Measurements from ENCODE around the gene ARPC5. TPM values are rescaled to one million over a fixed set of nuclear protein-coding genes. Genes with fewer than 3 reads are reported as not detected.

The ARPC5 gene
- total RNA-seq, 1 experiment from 2014 or later, result 148 TPM

GRCh38 chr1:183612407-183612806 is 23.2 kb downstream of the ARPC5 start:
- no peak for TF ChIP-seq CTCF (IDR thresholded peaks at IDR 0.05; ENCODE audit: unreplicated experiment)
- no peak for DNase-seq
- BruUV-seq (replicated peaks), result no TSS peak
- Mint-ChIP-seq H3K27ac (ENCODE audit: unreplicated experiment) (no peak overlapping the region), H3K36me3 (ENCODE audit: insufficient read depth, unreplicated experiment) (peaks cover 3% of the 10 kb centered on the region), H3K4me1 (ENCODE audit: low read depth, unreplicated experiment) (peaks cover 41% of the 10 kb centered on the region), H3K9me3 (ENCODE audit: low read depth, unreplicated experiment) (no peaks in the 10 kb centered on the region), H3K4me3 (ENCODE audit: low read depth, unreplicated experiment) (no peak overlapping the region), H3K27me3 (ENCODE audit: unreplicated experiment) (peaks cover 7% of the 10 kb centered on the region)
- CTCF ChIA-PET, result no interaction called here
- intact Hi-C loops (cut with micrococcal nuclease; ENCODE audit: unreplicated experiment), result no loop called here

- intact Hi-C loops (cut with micrococcal nuclease; ENCODE audit: unreplicated experiment), result no loop called here
These were observed 24.6 kb downstream of the ARPC5 start for GRCh38 chr1:183611021-183611420.

GRCh38 chr1:183609759-183610452 is 25.7 kb downstream of the ARPC5 start:
- DNase-seq, result peak; percentile 16
- H3K4me1 Mint-ChIP-seq (ENCODE audit: low read depth, unreplicated experiment), result peaks cover 37% of the 10 kb centered on the region
- CTCF ChIA-PET, result interaction anchor here (1.0 to 1.3 kb wide), 2 partner anchors 21 to 23 kb away, joined by 3 to 5 read pairs; no protein-coding TSS in a partner anchor
- no peak for TF ChIP-seq CTCF (IDR thresholded peaks at IDR 0.05; ENCODE audit: unreplicated experiment)
- intact Hi-C loops (cut with micrococcal nuclease; ENCODE audit: unreplicated experiment), result no loop called here
- peak overlapping the region; percentile 71 for H3K27ac Mint-ChIP-seq (ENCODE audit: unreplicated experiment)
- peaks cover 7% of the 10 kb centered on the region for H3K27me3 Mint-ChIP-seq (ENCODE audit: unreplicated experiment)
- no TSS peak for BruUV-seq (replicated peaks)
- H3K4me3 Mint-ChIP-seq (ENCODE audit: low read depth, unreplicated experiment), result no peak overlapping the region
- no peaks in the 10 kb centered on the region for H3K9me3 Mint-ChIP-seq (ENCODE audit: low read depth, unreplicated experiment)
- peaks cover 3% of the 10 kb centered on the region for H3K36me3 Mint-ChIP-seq (ENCODE audit: insufficient read depth, unreplicated experiment)

More at GRCh38 chr1:183611021-183611420, 24.6 kb downstream of the ARPC5 start:
- H3K4me3 Mint-ChIP-seq (ENCODE audit: low read depth, unreplicated experiment), result no peak overlapping the region
- CTCF ChIA-PET, result interaction anchor here (0.8 kb wide), 1 partner anchor 43 kb away, joined by 3 read pairs; no protein-coding TSS in a partner anchor
- no peaks in the 10 kb centered on the region for H3K9me3 Mint-ChIP-seq (ENCODE audit: low read depth, unreplicated experiment)
- no TSS peak for BruUV-seq (replicated peaks)
- peaks cover 7% of the 10 kb centered on the region for H3K27me3 Mint-ChIP-seq (ENCODE audit: unreplicated experiment)
- peaks cover 3% of the 10 kb centered on the region for H3K36me3 Mint-ChIP-seq (ENCODE audit: insufficient read depth, unreplicated experiment)
- TF ChIP-seq CTCF (IDR thresholded peaks at IDR 0.05; ENCODE audit: unreplicated experiment), result no peak
- DNase-seq, result no peak
- H3K27ac Mint-ChIP-seq (ENCODE audit: unreplicated experiment), result no peak overlapping the region
- peaks cover 37% of the 10 kb centered on the region for H3K4me1 Mint-ChIP-seq (ENCODE audit: low read depth, unreplicated experiment)

GRCh38 chr1:183609313-183609712 is 26.3 kb downstream of the ARPC5 start:
- no TSS peak for BruUV-seq (replicated peaks)
- no peaks in the 10 kb centered on the region for H3K9me3 Mint-ChIP-seq (ENCODE audit: low read depth, unreplicated experiment)
- H3K36me3 Mint-ChIP-seq (ENCODE audit: insufficient read depth, unreplicated experiment), result peaks cover 3% of the 10 kb centered on the region
- peaks cover 37% of the 10 kb centered on the region for H3K4me1 Mint-ChIP-seq (ENCODE audit: low read depth, unreplicated experiment)
- TF ChIP-seq CTCF (IDR thresholded peaks at IDR 0.05; ENCODE audit: unreplicated experiment), result no peak
- no peak overlapping the region for H3K4me3 Mint-ChIP-seq (ENCODE audit: low read depth, unreplicated experiment)
- H3K27me3 Mint-ChIP-seq (ENCODE audit: unreplicated experiment), result peaks cover 10% of the 10 kb centered on the region
- intact Hi-C loops (cut with micrococcal nuclease; ENCODE audit: unreplicated experiment), result no loop called here
- peak overlapping the region; percentile 71 for H3K27ac Mint-ChIP-seq (ENCODE audit: unreplicated experiment)
- peak; percentile 10 for DNase-seq
- CTCF ChIA-PET, result interaction anchor here (1.0 to 1.3 kb wide), 2 partner anchors 20 to 24 kb away, joined by 3 to 5 read pairs; no protein-coding TSS in a partner anchor
